Lower leg skin (tissue), 4 donors: ENCODE data around the gene FZD7. TPM values are rescaled to one million over a fixed set of nuclear protein-coding genes. Genes with fewer than 3 reads are reported as not detected.

Experiments used
- DNase-seq, 2 donors: peaks; one replicate each; pipeline ENCODE4 v3.0.0-alpha.2; 2019; ENCODE audit warnings: low spot score in 2 of 2
- H3K4me3 ChIP-seq: fragments of 200-600 bp; sonication (generic); 2 replicates; pipeline ENCODE4 v1.5.1; 2017; ENCODE audit warnings: mild to moderate bottlenecking, low read depth; ENCODE audit not compliant: poor library complexity, severe bottlenecking
- CTCF ChIP-seq, 3 donors: fragments of 450-650 bp; IDR thresholded peaks; one replicate each; pipeline ENCODE4 v1.5.1; 2016; ENCODE audit warnings: antibody characterized with exemption in 3 of 3, mild to moderate bottlenecking in 3 of 3, moderate library complexity in 2 of 3
- POLR2A ChIP-seq, 2 donors: fragments of 450-650 bp; IDR thresholded peaks; one replicate each; pipeline ENCODE4 v1.6.1; 2016 to 2017; ENCODE audit warnings: antibody characterized with exemption in 2 of 2, mild to moderate bottlenecking in 1 of 2, moderate library complexity in 1 of 2
- WGBS, 2 donors: methylation state at CpG; one replicate each; pipeline ENCODE4 v1.1.5; 2018; 5-methylcytosine and 5-hydroxymethylcytosine counted together
- intact Hi-C: fragments of 100-400 bp; cut with DNase I; formaldehyde crosslinking; loops from one replicate; pipeline ENCODE4 v1.15.0; 2023; ENCODE audit warnings: low total_unique reads
- total RNA-seq, 4 donors: library from RNA; depleted of rRNA; stranded (reverse); fragments of >200 nt; gene quantifications; one replicate each; pipeline ENCODE4 v1.1.0, GENCODE V29; 2016

The FZD7 gene
- total RNA-seq, 4 donors from 2014 or later = 9.1 to 38.9 (median 22.1) TPM

GRCh38 chr2:202034249-202035088 lies 814 bp downstream of the FZD7 start:
- DNase-seq = peak in 1 of 2 donors; percentile 89
- TF ChIP-seq CTCF (IDR thresholded peaks at IDR 0.05) (no peak), POLR2A (IDR thresholded peaks at IDR 0.05) (no peak)
- peak overlapping the region; percentile 58 for H3K4me3 ChIP-seq
- intact Hi-C loops = no loop called here
- 0 to 1% methylated on average over 38 to 43 of the region's 105 CpGs for WGBS, 2 donors

- DNase-seq = peak; percentile 25 to 90
- TF ChIP-seq POLR2A (IDR thresholded peaks at IDR 0.05) (no peak), CTCF (IDR thresholded peaks at IDR 0.05) (no peak)
- H3K4me3 ChIP-seq = peak overlapping the region; percentile 58
- WGBS, 2 donors = 9 to 19% methylated on average over 26 to 44 of the region's 78 CpGs
- intact Hi-C loops = no loop called here
These were observed 1.7 kb downstream of the FZD7 start for GRCh38 chr2:202035089-202035940.

GRCh38 chr2:202035941-202036372 lies 2.3 kb downstream of the FZD7 start:
- intact Hi-C loops = no loop called here
- peak in 1 of 2 donors; percentile 88 for DNase-seq
- TF ChIP-seq CTCF (IDR thresholded peaks at IDR 0.05) = no peak
- no peak for TF ChIP-seq POLR2A (IDR thresholded peaks at IDR 0.05)
- WGBS, 2 donors = 68 to 71% methylated on average over 32 of the region's 32 CpGs
- H3K4me3 ChIP-seq = no peak overlapping the region

GRCh38 chr2:202036601-202037037 lies 3.0 kb downstream of the FZD7 start:
- 43 to 61% methylated on average over 15 of the region's 15 CpGs for whole genome bisulfite sequencing, 2 donors

GRCh38 chr2:202037086-202037485 lies 3.4 kb downstream of the FZD7 start:
- no peak for TF ChIP-seq POLR2A (IDR thresholded peaks at IDR 0.05)
- no peak for TF ChIP-seq CTCF (IDR thresholded peaks at IDR 0.05)
- H3K4me3 ChIP-seq = no peak overlapping the region
- WGBS, 2 donors = 44 to 46% methylated on average over 7 of the region's 7 CpGs
- DNase-seq = no peak
- intact Hi-C loops = no loop called here

More at GRCh38 chr2:202036601-202037037, 3.0 kb downstream of the FZD7 start:
- DNase-seq = no peak
- intact Hi-C loops = no loop called here
- H3K4me3 ChIP-seq = no peak overlapping the region
- TF ChIP-seq CTCF (IDR thresholded peaks at IDR 0.05) = no peak
- TF ChIP-seq POLR2A (IDR thresholded peaks at IDR 0.05) = no peak
